Brain microvascular endothelial cell (primary cell): ENCODE data around the gene ZNF628.

ENCODE experiments used
- DNase-seq: peaks from one replicate; pipeline ENCODE4 v3.0.0-alpha.2; 2020
- H3K27ac ChIP-seq: fragments of 250-450 bp; sonication (Bioruptor Pico); 2 replicates; pipeline ENCODE4 v1.5.1; 2020; ENCODE audit warnings: mild to moderate bottlenecking, moderate library complexity
- H3K27me3 ChIP-seq: fragments of 250-450 bp; sonication (Bioruptor Pico); replicated peaks from 2 replicates; pipeline ENCODE4 v1.5.1; 2020; ENCODE audit warnings: mild to moderate bottlenecking
- H3K36me3 ChIP-seq: fragments of 250-450 bp; sonication (Bioruptor Pico); replicated peaks from 2 replicates; pipeline ENCODE4 v1.5.1; 2020; ENCODE audit warnings: mild to moderate bottlenecking
- H3K4me3 ChIP-seq: 2 replicates; pipeline ENCODE4 v1.5.1; 2011; ENCODE audit warnings: low read depth, mild to moderate bottlenecking, control low read depth, low read length, moderate library complexity
- in situ Hi-C: cut with HindIII; loops from 2 replicates; pipeline ENCODE4 v1.10.0; 2017; ENCODE audit warnings: low sequenced_read_pairs, low pct_ligation_motif_present
- TF ChIP-seq, protein P1 (sequence below): IDR thresholded peaks from 2 replicates; pipeline ENCODE4 v1.5.1; 2011; ENCODE audit warnings: low read depth, mild to moderate bottlenecking, moderate library complexity, low read length, control low read depth, inconsistent platforms; ENCODE audit errors: missing control alignments

Gene ZNF628

DNA sequence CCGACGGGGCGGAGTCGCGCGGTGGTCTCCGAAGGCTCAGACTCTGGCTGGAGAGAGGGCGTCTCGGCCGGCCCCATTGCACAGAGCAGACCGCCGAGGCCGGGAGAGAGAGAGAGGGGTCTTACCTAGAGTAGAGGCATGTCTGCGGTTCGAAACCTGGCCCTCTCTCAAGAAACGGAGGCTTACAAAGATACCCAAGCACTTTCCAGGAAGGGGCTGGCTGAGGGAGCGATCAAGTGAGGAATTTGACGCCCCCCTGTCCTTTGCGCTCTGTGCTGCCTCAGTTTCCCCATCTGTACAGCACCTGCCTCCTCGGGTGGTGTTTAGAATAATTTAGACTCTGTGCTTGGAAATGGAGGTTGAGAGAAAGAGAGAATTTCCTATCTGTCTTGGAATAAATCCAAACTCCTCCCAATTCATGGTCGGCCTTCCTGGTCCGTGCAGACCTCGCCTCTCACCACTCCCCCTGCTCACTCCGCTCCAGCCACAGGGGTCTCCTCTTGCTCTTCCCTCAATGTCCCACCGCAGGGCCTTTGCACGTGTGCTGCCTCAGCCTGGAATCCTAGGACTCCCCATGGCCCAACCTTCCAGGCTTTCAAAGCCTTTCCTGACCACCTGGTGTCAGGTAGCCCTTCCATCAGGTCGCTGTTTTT, 14.3 kb upstream of the ZNF628 start:
- Histone ChIP-seq H3K27ac (peak overlapping the region; percentile 17), H3K36me3 (no peaks in the 10 kb centered on the region), H3K4me3 (peak overlapping the region; percentile 58), H3K27me3 (no peaks in the 10 kb centered on the region)
- TF ChIP-seq, protein P1, sequence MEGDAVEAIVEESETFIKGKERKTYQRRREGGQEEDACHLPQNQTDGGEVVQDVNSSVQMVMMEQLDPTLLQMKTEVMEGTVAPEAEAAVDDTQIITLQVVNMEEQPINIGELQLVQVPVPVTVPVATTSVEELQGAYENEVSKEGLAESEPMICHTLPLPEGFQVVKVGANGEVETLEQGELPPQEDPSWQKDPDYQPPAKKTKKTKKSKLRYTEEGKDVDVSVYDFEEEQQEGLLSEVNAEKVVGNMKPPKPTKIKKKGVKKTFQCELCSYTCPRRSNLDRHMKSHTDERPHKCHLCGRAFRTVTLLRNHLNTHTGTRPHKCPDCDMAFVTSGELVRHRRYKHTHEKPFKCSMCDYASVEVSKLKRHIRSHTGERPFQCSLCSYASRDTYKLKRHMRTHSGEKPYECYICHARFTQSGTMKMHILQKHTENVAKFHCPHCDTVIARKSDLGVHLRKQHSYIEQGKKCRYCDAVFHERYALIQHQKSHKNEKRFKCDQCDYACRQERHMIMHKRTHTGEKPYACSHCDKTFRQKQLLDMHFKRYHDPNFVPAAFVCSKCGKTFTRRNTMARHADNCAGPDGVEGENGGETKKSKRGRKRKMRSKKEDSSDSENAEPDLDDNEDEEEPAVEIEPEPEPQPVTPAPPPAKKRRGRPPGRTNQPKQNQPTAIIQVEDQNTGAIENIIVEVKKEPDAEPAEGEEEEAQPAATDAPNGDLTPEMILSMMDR = no peak
- in situ Hi-C loops = no loop called here
- DNase-seq = no peak

DNA sequence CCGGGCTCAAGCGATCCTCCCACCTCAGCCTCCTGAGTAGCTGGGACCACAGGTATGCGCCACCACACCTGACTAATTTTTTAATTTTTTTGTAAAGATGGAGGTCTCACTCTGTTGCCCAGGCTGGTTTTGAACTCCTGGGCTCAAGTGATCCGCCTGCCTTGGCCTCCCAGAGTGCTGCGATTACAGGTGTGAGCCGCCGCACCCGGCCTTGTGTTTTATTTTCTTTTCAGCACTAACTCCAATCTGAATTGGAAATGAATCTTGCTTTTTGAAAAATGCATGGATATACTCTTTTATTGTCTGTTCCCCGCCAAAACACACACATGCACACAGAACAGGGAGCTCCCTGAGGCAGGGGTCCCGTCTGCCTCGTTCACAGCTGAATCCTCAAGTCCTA, 13.7 kb upstream of the ZNF628 start:
- DNase-seq = no peak
- in situ Hi-C loops = no loop called here
- TF ChIP-seq, protein P1 = no peak
- Histone ChIP-seq H3K27me3 (no peaks in the 10 kb centered on the region), H3K27ac (no peak overlapping the region), H3K4me3 (no peak overlapping the region), H3K36me3 (no peaks in the 10 kb centered on the region)

DNA sequence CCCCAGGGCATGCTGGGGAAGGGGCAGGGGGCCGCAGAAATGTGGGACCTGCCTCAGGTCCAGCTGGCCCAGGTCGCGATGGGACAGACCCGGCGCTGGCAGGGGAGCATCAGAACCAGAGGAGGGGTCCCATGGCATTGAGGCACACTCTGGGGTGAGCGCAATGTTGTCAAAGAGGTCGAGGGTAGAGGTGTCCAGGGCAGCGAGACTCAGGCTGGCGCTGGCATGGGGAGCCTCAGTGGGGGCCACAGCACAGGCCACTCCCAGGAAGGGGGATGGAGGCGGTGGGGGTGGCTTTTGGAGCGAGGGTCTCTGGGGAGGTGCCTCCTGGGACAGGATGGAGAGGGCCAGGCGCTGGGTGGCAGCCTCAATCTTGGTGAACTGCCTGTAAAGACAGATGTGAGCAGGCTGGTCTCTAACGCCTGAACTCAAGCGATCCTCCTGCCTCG, 12.8 kb upstream of the ZNF628 start:
- TF ChIP-seq, protein P1 = no peak
- no peak overlapping the region for H3K4me3 ChIP-seq
- no peak overlapping the region for H3K27ac ChIP-seq
- no peaks in the 10 kb centered on the region for H3K27me3 ChIP-seq
- H3K36me3 ChIP-seq = no peaks in the 10 kb centered on the region
- no peak for DNase-seq
- in situ Hi-C loops = no loop called here

DNA sequence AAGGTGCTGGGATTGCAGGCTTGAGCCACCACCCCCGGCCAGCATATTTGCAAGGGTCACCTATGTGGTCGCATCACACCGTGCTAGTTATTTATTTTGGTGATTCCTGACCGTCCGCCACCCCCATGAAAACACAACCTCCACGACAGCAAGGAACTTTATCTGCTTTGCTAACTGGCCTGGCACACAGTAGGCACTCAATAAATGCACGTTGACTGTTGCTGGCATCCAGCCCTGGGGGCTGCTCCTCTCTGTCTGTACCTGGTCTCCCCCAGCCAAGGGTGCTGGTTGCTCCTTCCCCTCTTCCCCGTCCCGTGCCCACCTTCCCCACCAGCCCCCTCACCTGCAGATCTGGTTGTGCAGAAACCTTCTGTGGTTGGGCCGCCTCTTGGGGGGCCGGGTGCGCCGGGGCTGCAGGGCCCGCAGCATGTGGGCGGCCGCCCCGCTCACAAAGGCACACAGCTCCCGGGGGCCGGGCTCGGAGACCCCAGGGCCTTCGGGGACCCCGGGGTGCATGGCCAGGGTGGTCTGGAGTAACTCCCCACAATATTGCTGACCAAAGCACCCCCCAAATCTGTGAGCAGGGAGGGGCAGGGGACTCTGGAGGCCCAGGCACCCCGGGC, 12.3 kb upstream of the ZNF628 start:
- Histone ChIP-seq H3K27ac (no peak overlapping the region), H3K27me3 (no peaks in the 10 kb centered on the region), H3K4me3 (no peak overlapping the region), H3K36me3 (no peaks in the 10 kb centered on the region)
- in situ Hi-C loops = no loop called here
- no peak for DNase-seq
- TF ChIP-seq, protein P1 = no peak

DNA sequence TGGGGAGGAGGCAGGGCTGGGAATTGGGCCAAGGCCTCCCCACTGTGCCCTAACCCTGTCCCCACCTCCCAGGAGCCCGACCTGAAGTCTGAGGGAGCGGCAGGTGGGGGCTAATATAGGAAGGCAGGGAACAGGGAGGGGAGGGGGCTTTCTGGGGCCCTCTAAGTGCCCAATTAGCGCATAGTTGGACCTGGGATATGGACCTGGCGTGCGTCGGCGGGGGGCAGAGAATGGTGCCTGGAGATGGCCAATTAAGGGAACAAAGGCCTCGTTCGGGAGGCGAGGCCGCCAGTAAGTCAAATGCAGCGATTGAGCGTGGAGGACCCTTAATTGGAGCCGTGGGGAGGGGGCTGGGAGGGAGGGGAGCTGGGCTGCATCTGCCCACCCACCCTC, 11.8 kb upstream of the ZNF628 start, which contains the start of gene C19orf85:
TSS of gene C19orf85 (minus strand) at position 90 of the 393 bp plus-strand sequence. CDS start 197 bp downstream, outside the sequence.
- TF ChIP-seq, protein P1 = no peak
- H3K27ac ChIP-seq = no peak within 1 kb of the TSS
- in situ Hi-C loops = no loop called here
- H3K27me3 ChIP-seq = no peaks in the 10 kb centered on the region
- H3K4me3 ChIP-seq = no peak within 1 kb of the TSS
- H3K36me3 ChIP-seq = no peaks in the 10 kb centered on the region
- DNase-seq = no peak
